Mesenteric fat pad (tissue), 1 donor: Measurements from ENCODE around the gene NMRAL1. TPM values are rescaled to one million over a fixed set of nuclear protein-coding genes. Genes with fewer than 3 reads are reported as not detected.

Experiments
- DNase-seq: peaks from one replicate; pipeline ENCODE4 v3.0.0-alpha.2; 2020; ENCODE audit warnings: low spot score
- total RNA-seq: library from RNA; stranded (reverse); fragmentation: NEBNext Ultra II Directional; extraction: Animal tissue kit (Norgen Biotek cat#: 25700); gene quantifications from one replicate; pipeline ENCODE4 v1.2.1, GENCODE V29; 2021
- donor health status: DM: yes; HTN: yes; CAD: no.

NMRAL1 gene
- total RNA-seq, 1 donor from 2014 or later = 23.4 TPM

GRCh38 chr16:4467916-4468315 is 6.5 kb downstream of the NMRAL1 start:
- DNase-seq = no peak

DNA sequence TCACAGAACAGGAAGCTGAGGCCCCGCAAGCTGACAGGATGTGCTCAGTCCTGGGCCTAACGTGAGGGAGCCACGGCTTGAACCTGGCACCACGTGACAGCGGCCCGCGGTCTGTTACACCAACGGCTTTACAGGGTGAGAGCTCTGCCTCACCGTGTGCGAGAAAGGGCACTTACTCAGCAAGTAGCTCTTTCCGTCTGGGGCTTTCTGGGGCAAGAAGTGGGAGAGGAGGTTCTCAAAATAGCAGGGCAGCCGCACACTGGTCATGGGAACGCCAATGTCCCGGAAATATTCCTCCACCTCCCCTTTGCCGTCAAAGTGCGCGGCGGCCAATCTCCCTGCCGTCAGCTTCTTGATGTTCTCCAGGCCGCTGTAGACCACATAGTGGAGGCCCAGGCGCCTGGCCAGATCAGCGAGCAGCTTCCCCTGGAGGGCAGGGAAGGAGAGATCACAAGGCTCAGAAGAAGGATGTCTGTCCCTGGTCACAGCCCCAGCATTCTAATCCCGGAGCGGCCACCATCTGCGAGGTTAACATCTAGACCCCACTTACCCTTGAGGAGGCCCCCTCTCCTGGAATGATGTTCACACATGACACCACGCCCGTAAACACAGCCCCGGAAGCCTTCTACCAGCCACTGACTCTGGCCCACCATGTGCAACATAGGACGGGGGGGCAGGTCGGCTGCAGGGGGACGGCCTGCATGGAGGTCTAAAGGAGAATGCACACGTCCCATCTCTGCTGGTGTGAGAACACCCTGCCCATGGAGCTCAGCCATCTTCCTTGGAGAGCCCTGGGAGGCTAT is 8.2 kb downstream of the NMRAL1 start:
- no peak for DNase-seq

DNA sequence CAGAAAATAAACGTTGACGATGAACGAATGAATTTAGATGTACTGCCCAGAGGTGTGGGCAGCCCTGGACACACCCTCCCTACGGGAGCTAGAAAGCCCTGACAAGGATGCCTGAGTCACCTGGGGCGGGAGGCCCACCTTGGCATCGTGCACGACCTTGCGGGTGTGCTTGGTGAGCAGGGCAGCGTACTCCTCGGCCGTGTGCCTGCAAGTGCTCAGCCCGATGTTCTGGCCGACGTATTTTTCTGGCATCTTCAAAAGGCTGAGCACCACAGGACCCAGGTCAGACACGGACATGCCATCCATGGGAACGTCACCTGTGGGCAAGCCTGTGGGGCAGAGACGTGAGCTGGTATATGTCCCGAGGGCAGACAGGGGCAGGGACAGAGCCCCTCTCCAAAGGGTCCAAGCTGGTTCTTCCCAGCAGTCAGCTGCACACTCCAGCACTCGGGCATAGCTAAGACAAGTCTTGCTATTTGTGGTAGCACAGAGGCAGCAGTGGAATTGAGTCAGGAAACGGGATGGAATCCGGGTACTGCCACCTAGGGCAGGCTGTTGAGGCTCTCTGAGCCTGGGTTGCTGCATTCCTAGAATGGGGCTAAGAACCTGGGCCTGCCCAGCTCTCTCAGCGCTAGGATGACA is 10.8 kb downstream of the NMRAL1 start:
- no peak for DNase-seq

GRCh38 chr16:4461250-4462085 is 13.0 kb downstream of the NMRAL1 start:
- DNase-seq = no peak

DNA sequence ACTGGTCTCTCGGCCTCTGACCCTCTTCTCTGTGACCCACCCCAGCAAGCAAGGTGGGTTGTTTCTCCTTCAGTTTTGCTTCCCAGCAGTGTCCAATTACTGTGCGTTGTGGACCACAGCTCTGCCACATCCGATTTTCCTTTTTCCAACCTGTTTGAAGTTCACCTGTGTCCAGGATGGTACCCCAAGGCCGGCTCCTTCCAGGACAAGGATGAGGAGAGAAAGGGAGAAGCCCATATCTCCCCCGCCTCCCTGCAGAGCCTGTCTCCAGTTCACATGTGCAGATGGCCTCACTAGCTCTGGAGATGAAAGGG is 13.5 kb downstream of the NMRAL1 start:
- no peak for DNase-seq

DNA sequence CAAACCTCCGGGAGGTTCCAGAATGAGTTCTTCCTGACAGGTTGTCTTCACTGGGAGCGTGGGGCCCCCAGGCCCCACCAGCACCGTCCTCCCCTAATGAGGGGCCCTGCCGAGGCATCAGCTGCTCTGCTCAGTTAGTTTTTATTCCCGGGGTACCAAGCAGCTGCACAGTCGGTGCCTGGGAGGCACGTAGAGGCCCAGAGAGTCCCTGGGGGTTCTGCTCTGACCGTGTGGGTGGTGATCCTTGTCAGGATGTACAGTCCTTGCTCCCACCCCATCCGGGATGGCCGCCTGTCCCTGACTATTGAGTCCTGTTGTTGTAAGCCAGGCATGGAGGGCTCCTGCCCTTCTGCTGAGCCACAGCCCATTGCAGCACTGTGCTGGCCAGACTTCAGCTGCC is 18.5 kb downstream of the NMRAL1 start:
- no peak for DNase-seq

DNA sequence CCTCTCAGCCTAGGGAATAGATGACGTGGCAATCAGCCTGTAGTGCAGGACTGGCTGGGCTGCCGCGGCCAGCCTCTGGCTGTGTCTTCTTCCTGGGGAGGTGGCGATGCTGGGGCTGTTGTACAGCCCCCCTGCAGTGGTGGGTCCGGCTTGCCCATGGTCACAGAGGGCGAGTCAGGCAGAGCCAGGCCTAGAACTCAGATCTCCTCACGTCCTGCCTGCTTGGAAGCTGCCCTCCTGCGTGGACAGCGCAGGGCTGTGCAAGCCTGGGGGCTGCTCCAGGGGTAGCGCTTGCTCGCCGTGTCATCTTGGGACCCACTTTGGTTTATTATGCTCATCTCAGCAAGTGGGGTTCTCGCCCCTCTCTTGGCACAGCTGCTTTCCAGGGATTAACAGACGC is 19.3 kb downstream of the NMRAL1 start:
- no peak for DNase-seq

GRCh38 chr16:4454623-4455022 is 19.8 kb downstream of the NMRAL1 start:
- DNase-seq = no peak

DNA sequence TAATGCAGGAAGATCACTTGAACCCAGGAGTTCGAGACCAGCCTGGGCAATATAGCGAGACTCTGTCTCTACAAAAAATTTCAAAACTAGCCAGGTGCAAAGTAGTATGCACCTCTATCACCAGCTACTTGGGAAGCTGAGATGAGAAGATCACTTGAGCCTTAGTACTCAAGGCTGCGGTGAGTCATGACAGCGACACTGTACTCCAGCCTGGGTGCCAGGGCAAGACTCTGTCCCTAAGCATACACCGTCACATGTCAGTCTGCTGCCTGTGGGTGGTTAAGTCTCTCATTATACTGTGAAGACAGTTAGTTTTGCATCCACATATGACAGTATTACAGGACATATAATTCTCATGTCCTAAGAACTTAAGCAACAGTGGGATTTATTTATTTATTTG is 21.8 kb downstream of the NMRAL1 start:
- DNase-seq = no peak

DNA sequence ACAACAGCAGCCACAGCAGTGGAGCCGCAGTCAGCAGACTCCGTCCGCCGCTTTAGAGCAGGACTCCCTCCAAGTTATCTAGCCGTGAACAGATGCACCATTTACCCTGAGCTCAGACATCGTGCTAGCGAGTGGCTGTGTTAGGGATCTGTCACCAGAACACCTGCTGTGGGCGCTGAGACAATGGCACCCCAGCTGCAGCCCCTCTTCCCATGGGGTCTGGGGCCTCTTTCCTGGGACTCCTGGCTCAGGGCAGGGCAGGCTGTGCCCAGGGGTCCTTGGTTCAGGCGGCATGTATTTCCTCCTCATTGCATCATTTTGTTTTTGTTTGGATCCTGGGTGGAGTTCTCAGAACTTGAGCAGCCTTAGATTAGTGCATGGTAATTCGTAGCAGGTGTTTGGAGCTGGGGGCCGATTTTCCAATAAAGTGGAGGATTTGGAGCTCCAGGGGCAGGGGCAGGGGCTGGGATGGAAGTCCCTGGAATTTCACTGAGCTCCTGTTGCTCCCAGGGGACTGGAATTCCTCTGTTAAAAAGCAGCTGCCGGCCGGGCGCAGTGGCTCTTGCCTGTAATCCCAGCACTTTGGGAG is 23.4 kb downstream of the NMRAL1 start:
- DNase-seq = no peak

DNA sequence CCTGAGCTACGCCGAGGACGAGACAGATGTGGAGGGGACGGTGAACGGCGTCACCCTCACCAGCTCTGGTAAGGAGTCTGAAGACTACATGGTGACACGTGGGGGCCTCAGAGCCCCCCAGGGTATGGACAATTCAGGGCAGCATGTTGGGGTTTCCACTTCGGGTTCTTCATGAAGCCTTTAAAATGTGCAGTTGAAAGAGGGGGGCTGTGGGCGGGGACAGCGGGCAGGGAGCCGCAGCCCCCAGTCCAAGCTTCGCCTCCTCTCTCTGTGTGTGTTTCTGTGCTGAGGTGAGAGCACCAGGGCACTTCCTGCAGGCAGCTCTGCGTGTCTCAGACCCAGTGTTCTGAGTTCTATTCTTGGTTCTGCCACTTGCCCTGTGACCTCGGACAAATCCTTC is 24.0 kb downstream of the NMRAL1 start:
- DNase-seq = no peak

DNA sequence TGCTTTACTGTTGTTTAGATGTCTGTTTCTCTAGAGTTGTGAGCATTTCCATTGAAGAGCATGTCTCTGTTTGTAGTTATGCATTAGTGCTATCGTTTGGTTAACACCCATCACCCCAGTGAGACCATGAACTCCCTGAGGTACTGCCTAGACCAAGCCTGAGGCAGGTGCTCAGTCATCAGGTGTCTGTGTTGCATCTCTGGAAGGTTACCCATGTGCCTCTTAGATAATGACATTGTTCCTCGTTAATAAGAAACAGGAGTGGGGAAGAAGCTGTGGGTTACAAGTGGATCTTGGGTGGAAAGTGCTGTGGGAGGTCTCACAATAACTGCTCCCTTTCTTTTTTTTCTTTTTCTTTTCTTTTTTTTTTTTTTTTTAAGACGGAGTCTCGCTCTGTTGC is 30.4 kb downstream of the NMRAL1 start:
- DNase-seq = no peak

DNA sequence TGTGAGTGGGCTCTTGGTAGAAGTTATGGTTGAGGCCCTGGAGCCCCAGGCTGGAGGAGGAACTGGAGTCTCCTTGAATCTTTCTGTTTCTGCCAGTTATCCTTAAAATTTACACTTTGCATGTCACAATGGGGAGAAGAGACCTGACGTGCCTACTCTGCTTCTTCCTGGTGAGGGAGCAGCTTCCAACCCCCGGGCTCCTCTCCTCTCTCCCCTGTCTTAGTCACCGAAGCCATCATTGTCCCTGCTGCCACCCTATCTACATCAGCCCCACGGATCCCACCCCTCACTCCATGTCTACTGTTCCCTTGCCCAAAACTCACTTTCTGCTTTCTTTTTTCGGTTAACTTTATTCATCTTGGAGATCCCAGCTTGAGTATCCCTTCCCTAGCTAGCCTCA is 31.2 kb downstream of the NMRAL1 start:
- DNase-seq = no peak

DNA sequence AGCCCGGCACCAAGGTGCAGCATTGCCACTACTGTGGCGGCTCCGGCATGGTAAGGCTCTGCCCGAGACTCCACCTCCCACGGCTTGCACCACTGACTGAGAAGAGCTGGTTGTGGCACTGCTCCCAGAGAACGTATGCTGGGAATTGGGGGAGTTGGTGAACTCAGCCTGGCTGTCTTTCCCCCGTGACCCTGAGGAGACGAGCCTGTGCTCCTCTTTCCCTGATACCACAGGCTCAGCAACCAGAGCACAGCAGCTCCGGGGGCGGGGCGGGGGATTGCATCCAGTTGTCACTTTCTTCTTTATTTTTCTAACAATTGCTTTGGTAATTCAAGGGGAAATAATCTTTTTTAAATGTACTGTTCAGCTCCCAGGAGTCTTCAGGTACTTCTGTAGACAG is 32.1 kb downstream of the NMRAL1 start:
- no peak for DNase-seq

DNA sequence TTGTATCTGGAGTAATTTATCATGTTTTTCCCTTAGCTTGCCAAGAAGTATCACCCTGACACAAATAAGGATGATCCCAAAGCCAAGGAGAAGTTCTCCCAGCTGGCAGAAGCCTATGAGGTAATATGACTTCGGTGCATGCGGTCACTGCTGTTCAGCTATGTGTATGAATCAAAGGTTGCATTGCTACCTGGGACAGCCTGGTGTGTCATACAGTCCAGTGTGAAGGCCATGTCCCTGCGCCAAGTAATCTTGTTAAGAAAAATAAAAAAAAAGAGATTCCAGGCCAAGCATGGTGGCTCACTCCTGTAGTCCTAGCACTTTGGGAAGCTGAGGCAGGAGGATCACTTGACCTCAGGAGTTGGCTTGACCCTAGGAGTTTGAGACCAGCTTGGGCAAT is 37.1 kb downstream of the NMRAL1 start:
- no peak for DNase-seq

DNA sequence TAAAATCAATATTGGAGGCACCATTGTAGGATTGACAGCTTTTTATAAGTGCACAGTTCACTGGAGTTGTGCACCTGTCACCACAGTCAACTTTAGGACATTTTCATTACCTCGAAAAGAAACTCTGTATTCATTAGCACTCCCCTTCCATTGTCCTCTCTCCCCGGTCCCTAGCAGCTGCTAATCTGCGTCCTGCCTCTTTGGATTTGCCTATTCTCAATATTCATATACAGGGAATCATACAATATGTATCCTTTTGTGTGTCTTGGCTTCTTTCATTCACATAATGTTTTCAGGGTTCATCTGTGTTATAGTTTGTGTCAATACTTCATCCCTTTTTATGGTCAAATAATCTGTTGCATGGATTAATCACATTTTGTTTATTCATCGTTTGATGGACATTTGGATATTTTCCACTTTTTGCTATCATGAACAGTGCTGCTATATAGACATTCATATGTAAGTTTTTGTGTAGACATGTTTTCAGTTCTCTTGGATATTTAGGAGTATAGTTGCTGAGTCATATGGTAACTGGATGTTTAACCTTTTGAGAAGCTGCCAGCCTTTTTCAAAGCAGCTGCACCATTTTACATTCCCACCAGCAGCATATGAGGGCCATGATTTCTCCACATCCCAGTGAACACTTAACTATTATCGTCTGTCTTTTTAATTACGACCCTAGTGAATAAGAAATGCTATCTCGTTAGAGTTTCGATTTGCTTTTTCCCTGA is 38.9 kb downstream of the NMRAL1 start:
- DNase-seq = no peak

DNA sequence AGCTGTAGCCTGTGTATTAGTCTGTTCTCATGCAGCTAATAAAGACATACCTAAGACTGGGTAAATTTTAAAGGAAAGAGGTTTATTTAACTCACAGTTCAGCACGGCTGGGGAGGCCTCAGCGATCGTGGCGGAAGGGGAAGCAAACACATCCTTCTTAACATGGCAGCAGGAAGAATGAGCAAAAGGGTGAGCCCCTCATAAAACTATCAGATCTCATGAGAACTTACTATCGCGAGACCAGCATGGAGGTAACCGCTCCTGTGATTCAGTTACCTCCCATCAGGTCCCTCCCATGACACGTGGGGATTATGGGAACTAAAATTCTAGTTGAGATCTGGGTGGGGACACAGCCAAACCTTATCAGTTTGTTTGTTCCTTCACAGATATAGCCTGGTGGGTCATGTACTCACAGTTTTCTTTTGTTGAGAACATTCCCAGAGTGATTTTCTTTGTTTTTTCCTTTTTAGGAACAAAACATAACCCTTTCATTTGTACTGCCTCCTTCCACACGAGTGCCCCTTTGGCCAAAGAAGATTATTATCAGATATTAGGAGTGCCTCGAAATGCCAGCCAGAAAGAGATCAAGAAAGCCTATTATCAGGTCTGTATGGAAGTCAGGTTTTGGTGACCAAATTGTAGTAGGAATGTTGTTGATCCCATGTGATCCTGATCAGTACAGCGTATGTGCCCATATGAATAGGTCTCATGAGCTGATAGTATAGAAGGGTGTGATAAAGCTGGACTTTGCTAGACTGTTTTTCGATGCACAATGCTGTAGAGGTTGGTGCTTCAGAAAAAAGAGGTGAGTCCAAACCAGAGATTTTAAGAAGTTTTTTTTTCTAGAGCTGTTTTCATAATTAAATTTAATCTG is 40.3 kb downstream of the NMRAL1 start:
- no peak for DNase-seq

DNA sequence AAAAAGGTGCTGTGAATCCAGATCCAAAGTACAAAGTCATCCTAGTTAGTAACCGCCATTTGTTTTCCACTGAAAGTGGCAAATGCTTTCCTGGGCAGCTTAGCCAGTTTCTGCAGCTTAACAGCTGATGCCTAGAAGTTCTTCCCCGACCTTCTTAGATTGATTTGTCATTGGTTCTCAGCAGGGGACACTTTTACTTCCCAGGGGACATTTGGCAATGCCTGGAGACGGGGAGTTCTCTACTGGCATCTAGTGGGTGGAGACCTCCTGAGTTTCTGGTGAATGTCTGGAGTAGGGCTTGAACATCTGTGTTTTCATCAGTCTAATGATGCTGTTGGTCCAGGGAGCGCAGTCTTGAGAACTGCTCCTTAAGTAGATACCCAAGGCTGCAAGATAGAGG is 41.2 kb downstream of the NMRAL1 start:
- DNase-seq = no peak

GRCh38 chr16:4431023-4431422 is 43.4 kb downstream of the NMRAL1 start:
- DNase-seq = no peak

GRCh38 chr16:4428500-4428899 is 45.9 kb downstream of the NMRAL1 start:
- no peak for DNase-seq
